Measurements from ENCODE around the gene HEXIM2.

Gene HEXIM2

GRCh38 chr17:45160447-45161287, 1.0 kb upstream of the HEXIM2 start:
- TF ChIP-seq, protein P1, sequence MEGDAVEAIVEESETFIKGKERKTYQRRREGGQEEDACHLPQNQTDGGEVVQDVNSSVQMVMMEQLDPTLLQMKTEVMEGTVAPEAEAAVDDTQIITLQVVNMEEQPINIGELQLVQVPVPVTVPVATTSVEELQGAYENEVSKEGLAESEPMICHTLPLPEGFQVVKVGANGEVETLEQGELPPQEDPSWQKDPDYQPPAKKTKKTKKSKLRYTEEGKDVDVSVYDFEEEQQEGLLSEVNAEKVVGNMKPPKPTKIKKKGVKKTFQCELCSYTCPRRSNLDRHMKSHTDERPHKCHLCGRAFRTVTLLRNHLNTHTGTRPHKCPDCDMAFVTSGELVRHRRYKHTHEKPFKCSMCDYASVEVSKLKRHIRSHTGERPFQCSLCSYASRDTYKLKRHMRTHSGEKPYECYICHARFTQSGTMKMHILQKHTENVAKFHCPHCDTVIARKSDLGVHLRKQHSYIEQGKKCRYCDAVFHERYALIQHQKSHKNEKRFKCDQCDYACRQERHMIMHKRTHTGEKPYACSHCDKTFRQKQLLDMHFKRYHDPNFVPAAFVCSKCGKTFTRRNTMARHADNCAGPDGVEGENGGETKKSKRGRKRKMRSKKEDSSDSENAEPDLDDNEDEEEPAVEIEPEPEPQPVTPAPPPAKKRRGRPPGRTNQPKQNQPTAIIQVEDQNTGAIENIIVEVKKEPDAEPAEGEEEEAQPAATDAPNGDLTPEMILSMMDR (IDR thresholded peaks at IDR 0.05; ENCODE audit: control extremely low read depth, extremely low read depth, low read depth, missing control alignments), result peak; percentile 23
- DNase-seq (ENCODE audit: extremely low spot score), result no peak
- ChIA-PET POLR2A (interaction anchor here (0.5 to 7.0 kb wide), 9 partner anchors 11 to 449 kb away, joined by 3 to 332 read pairs (median 4); partner anchors contain the start of genes ACBD4 and HEXIM1), CTCF (interaction anchor here (1.0 to 7.6 kb wide), 8 partner anchors 10 to 117 kb away, joined by 3 to 131 read pairs (median 10); partner anchors contain the start of genes ACBD4 and HEXIM1)

GRCh38 chr17:45162025-45162687, 481 bp downstream of the HEXIM2 start:
- no peak for DNase-seq (ENCODE audit: extremely low spot score)
- TF ChIP-seq, protein P1 (IDR thresholded peaks at IDR 0.05; ENCODE audit: control extremely low read depth, extremely low read depth, low read depth, missing control alignments), result no peak
- ChIA-PET CTCF (interaction anchor here (1.0 to 7.6 kb wide), 8 partner anchors 9 to 115 kb away, joined by 3 to 131 read pairs (median 10); partner anchors contain the start of genes ACBD4 and HEXIM1), POLR2A (interaction anchor here (0.6 to 7.0 kb wide), 6 partner anchors 12 to 162 kb away, joined by 3 to 332 read pairs (median 6); partner anchors contain the start of genes ACBD4 and HEXIM1)

- DNase-seq (ENCODE audit: extremely low spot score), result no peak
Observed at GRCh38 chr17:45164734-45165269, 3.1 kb downstream of the HEXIM2 start.

DNA sequence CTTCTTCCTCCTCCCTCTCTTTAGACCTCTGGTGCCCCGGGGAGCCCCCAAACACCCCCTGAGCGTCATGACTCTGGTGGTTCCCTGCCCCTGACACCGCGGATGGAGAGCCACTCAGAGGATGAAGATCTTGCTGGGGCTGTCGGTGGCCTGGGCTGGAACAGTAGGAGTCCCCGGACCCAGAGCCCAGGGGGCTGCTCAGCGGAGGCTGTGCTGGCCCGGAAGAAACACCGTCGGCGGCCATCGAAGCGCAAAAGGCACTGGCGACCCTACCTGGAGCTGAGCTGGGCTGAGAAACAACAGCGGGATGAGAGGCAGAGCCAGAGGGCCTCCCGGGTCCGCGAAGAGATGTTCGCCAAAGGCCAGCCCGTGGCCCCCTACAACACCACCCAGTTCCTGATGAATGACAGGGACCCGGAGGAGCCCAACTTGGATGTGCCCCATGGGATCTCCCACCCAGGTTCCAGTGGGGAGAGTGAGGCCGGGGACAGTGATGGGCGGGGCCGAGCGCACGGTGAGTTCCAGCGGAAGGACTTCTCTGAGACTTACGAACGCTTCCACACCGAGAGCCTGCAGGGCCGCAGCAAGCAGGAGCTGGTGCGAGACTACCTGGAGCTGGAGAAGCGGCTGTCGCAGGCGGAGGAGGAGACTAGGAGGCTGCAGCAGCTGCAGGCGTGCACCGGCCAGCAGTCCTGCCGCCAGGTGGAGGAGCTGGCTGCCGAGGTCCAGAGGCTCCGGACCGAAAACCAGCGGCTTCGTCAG, 7.5 kb downstream of the HEXIM2 start:
- CTCF ChIA-PET, result interaction anchor here (0.9 to 5.8 kb wide), 5 partner anchors 7 to 34 kb away, joined by 3 to 41 read pairs (median 7); partner anchors contain the start of genes ACBD4 and HEXIM2
- DNase-seq (ENCODE audit: extremely low spot score), result no peak
- TF ChIP-seq, protein P1 (IDR thresholded peaks at IDR 0.05; ENCODE audit: control extremely low read depth, extremely low read depth, low read depth, missing control alignments), result no peak
- POLR2A ChIA-PET, result interaction anchor here (2.0 kb wide), 1 partner anchor 21 kb away, joined by 13 read pairs; the partner anchor contains the start of gene HEXIM1

More at GRCh38 chr17:45164734-45165269, 3.1 kb downstream of the HEXIM2 start:
- ChIA-PET CTCF (interaction anchor here (1.0 to 7.6 kb wide), 5 partner anchors 9 to 33 kb away, joined by 3 to 131 read pairs (median 16); partner anchors contain the start of genes ACBD4, HEXIM1 and PLCD3), POLR2A (interaction anchor here (0.5 kb wide), 1 partner anchor 1693 kb away, joined by 6 read pairs; no protein-coding TSS in a partner anchor)
- TF ChIP-seq, protein P1 (IDR thresholded peaks at IDR 0.05; ENCODE audit: control extremely low read depth, extremely low read depth, low read depth, missing control alignments), result no peak

DNA sequence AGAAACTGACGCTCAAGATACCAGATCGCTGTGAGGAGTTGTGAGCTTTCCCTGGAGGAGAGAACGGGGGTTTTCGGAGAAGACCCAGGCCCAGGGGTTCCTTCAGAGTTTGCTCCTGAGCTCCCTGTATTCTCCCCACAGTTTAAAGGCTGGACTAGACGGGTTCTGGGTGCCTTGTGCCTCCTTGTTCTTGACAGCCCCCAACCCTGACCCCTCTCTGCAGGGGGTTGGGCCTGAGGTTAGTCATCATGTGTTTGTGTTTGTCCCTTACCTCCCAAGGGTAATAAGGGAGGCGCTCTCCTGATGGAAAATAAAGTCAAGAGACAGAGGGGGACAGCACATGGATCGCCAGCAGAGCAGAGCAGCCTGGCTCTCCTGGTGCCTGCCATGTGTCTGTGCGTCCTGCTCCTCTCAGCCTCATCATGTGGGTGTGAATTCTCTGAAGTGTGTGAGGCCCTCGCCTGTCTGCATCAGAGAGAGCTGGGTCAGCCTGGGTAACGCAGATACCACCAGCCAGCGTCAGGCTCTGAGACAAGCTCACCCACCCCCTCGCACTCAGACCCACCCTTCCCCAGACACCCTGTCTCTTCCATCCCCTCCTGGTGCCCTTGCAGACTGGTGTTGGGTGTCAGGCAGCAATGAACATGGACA, 8.7 kb downstream of the HEXIM2 start:
- ChIA-PET POLR2A (interaction anchor here (1.0 to 2.0 kb wide), 2 partner anchors 12 to 22 kb away, joined by 3 to 13 read pairs; partner anchors contain the start of gene HEXIM1), CTCF (interaction anchor here (0.7 to 5.8 kb wide), 5 partner anchors 8 to 49 kb away, joined by 3 to 41 read pairs (median 3); partner anchors contain the start of genes ACBD4 and HEXIM2)
- no peak for DNase-seq (ENCODE audit: extremely low spot score)
- TF ChIP-seq, protein P1 (IDR thresholded peaks at IDR 0.05; ENCODE audit: control extremely low read depth, extremely low read depth, low read depth, missing control alignments), result no peak

All from GM10248 (cell line).